Measurements from ENCODE around the gene ZBTB45.

DNA sequence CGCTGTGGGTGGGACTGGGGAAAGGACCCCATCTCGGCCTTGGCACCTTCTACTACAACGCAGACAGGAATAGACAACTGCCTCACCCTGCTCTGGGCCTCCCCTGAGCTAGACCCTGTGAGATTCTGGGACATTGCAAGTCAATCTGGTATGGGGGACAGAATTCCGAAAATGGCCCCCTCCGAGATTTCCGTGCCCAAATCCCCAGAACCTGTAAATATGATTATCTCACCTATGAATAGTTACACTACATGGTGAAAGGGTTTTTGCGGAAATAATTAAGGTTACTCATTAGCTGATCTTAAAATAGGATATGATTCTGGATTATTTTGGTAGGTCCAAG is 618 bp upstream of the ZBTB45 start:
- TF ChIP-seq, protein P1, sequence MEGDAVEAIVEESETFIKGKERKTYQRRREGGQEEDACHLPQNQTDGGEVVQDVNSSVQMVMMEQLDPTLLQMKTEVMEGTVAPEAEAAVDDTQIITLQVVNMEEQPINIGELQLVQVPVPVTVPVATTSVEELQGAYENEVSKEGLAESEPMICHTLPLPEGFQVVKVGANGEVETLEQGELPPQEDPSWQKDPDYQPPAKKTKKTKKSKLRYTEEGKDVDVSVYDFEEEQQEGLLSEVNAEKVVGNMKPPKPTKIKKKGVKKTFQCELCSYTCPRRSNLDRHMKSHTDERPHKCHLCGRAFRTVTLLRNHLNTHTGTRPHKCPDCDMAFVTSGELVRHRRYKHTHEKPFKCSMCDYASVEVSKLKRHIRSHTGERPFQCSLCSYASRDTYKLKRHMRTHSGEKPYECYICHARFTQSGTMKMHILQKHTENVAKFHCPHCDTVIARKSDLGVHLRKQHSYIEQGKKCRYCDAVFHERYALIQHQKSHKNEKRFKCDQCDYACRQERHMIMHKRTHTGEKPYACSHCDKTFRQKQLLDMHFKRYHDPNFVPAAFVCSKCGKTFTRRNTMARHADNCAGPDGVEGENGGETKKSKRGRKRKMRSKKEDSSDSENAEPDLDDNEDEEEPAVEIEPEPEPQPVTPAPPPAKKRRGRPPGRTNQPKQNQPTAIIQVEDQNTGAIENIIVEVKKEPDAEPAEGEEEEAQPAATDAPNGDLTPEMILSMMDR (conservative IDR thresholded peaks at IDR 0.05; ENCODE audit: low read length): no peak
- no peak for TF ChIP-seq EZH2phosphoT487 (IDR thresholded peaks at IDR 0.05; ENCODE audit: borderline replicate concordance)
